Muscle layer of colon (tissue), 2 donors: ENCODE measurements around the gene DEFB129.
"Not testable (repeated sequence)": the region's sequence is repeated elsewhere in the genome, so short reads cannot be mapped to it uniquely, and the experiment has no call there.

Source experiments
- H3K27ac ChIP-seq: one replicate; pipeline ENCODE4 v1.7.0; 2013; ENCODE audit warnings: low read depth, mild to moderate bottlenecking, low read length, moderate library complexity
- H3K27me3 ChIP-seq, 2 donors: one replicate each; pipeline ENCODE4 v1.7.0; 2013; ENCODE audit warnings: low read length in 2 of 2, mild to moderate bottlenecking in 2 of 2; ENCODE audit not compliant: insufficient read depth in 2 of 2, control insufficient read depth in 1 of 2
- H3K36me3 ChIP-seq: one replicate; pipeline ENCODE4 v1.7.0; 2013; ENCODE audit warnings: mild to moderate bottlenecking, low read length; ENCODE audit not compliant: insufficient read depth
- H3K4me1 ChIP-seq: one replicate; pipeline ENCODE4 v1.7.0; 2013; ENCODE audit warnings: mild to moderate bottlenecking, low read length; ENCODE audit not compliant: insufficient read depth
- H3K4me3 ChIP-seq, 2 donors: one replicate each; pipeline ENCODE4 v1.7.0; 2013; ENCODE audit warnings: low read length in 2 of 2, low read depth in 1 of 2, mild to moderate bottlenecking in 1 of 2, moderate library complexity in 1 of 2
- H3K9ac ChIP-seq: one replicate; pipeline ENCODE4 v1.7.0; 2013; ENCODE audit warnings: low read length
- H3K9me3 ChIP-seq: one replicate; pipeline ENCODE4 v1.7.0; 2013; ENCODE audit warnings: mild to moderate bottlenecking, low read length
- donor health status: abdominal sarcoma.
- donor health status: Adenocarcinoma of cecum.

The DEFB129 gene

GRCh38 chr20:219290-220115, 7.6 kb upstream of the DEFB129 start:
- no peaks in the 10 kb centered on the region for H3K4me1 ChIP-seq
- no peak overlapping the region for H3K9ac ChIP-seq
- no peak overlapping the region for H3K4me3 ChIP-seq
- H3K27me3 ChIP-seq: peaks cover 0 to 4% of the 10 kb centered on the region in 2 donors
- H3K27ac ChIP-seq: no peak overlapping the region
- no peaks in the 10 kb centered on the region for H3K9me3 ChIP-seq
- H3K36me3 ChIP-seq: no peaks in the 10 kb centered on the region

DNA sequence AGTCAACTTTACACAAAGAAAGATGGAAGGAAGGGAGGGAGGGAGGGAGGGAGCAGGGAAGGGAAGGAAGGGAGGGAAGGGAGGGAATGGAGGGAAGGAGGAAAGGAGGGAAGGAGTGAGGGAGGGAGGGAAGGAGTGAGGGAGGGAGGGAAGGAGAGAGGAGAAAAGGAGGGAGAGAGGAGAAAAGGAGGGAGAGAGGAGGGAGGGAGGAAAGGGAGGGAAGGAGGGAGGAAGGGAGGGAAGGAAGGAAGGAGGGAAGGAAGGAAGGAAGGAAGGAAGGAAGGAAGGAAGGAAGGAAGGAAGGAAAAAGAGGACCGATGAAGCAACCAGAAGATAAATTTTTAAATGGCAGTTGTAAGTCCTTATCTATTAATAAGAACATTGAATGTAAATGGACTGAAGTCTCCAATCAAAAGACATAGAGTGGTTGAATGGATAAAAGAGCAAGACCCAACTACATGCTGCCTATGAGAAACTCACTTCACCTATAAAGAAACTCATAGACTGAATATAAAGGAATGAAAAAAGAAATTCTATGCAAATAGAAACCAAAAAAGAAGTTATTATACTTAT, 5.7 kb upstream of the DEFB129 start:
- Histone ChIP-seq H3K4me3 (no peak overlapping the region), H3K27ac (no peak overlapping the region), H3K36me3 (no peaks in the 10 kb centered on the region), H3K4me1 (no peaks in the 10 kb centered on the region), H3K9me3 (no peaks in the 10 kb centered on the region), H3K27me3 (peaks cover 0 to 4% of the 10 kb centered on the region in 2 donors), H3K9ac (no peak overlapping the region)

GRCh38 chr20:225879-226278, 1.2 kb upstream of the DEFB129 start:
- not testable (repeated sequence) for H3K36me3 ChIP-seq, H3K9me3 ChIP-seq, H3K27ac ChIP-seq, H3K27me3 ChIP-seq, H3K4me3 ChIP-seq, H3K9ac ChIP-seq, H3K4me1 ChIP-seq

- H3K27me3 ChIP-seq: no peaks in the 10 kb centered on the region
- no peak overlapping the region for H3K4me3 ChIP-seq
- no peak overlapping the region for H3K9ac ChIP-seq
- H3K4me1 ChIP-seq: no peaks in the 10 kb centered on the region
- H3K9me3 ChIP-seq: no peaks in the 10 kb centered on the region
- H3K36me3 ChIP-seq: no peaks in the 10 kb centered on the region
- no peak overlapping the region for H3K27ac ChIP-seq
Observed at GRCh38 chr20:227439-228105, 514 bp downstream of the DEFB129 start.

DNA sequence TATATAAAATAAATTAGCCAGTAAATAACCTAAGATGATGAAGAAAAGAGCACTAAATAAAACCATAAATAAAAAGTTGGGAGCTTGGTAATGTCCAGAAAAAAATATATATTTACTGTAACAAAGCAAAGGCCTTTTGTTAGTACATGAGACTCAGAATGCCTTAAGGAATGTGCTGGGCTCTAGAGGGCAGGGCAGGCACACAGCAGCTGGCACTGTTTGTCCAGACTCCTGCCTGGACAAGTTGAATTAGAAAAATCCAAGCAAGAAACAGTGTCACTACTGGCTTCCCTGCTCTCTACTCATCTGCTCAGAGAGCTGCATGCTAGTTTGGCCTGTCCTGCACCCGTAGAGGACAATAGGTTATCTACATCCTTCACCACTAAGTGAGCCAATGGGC, 8.8 kb downstream of the DEFB129 start:
- Histone ChIP-seq H3K36me3 (no peaks in the 10 kb centered on the region), H3K4me3 (no peak overlapping the region), H3K9me3 (no peaks in the 10 kb centered on the region), H3K27ac (no peak overlapping the region), H3K4me1 (no peaks in the 10 kb centered on the region), H3K9ac (no peak overlapping the region), H3K27me3 (no peaks in the 10 kb centered on the region)

- Histone ChIP-seq H3K27ac (no peak overlapping the region), H3K27me3 (no peaks in the 10 kb centered on the region), H3K9ac (no peak overlapping the region), H3K4me3 (no peak overlapping the region), H3K4me1 (no peaks in the 10 kb centered on the region), H3K9me3 (no peaks in the 10 kb centered on the region), H3K36me3 (no peaks in the 10 kb centered on the region)
Observed at GRCh38 chr20:237489-237888, 10.4 kb downstream of the DEFB129 start.

DNA sequence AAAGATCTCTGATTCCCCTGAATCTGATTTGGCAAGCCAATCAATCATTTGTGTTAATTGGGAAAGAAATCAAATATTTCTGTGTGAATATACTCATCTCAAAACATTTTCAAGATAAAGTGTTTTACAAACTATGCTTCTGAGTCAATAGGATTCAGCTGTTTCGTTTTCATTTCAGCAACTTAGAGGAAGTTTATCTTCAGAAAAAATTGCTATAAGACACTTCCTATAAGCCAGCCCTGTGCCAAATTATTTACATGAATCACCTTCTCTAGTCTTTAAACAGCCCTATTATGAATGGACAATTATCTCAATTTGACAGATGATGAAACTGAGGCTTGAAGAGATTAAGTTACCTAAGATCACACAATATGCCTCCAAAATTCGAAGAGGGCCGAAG, 10.9 kb downstream of the DEFB129 start:
- Histone ChIP-seq H3K4me3 (no peak overlapping the region), H3K9me3 (no peaks in the 10 kb centered on the region), H3K36me3 (no peaks in the 10 kb centered on the region), H3K27ac (no peak overlapping the region), H3K4me1 (no peaks in the 10 kb centered on the region), H3K9ac (no peak overlapping the region), H3K27me3 (no peaks in the 10 kb centered on the region)

DNA sequence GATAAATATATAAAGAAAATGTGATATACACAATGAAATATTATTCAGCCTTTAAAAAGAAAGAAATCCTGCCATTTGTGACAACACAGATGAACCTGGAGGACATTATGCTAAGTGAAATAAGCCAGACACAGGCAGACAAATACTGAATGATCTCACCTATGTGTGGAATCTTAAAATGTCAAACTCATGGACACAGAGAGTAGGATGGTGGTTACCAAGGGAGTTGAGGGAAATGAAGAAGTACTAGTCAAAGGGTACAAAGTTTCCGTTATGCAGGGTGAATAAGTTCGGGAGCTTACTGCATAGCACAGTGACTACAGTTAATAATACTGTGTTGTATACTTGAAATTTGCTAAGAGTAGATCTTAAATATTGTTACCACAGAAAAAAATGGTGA, 15.8 kb downstream of the DEFB129 start:
- H3K4me1 ChIP-seq: no peaks in the 10 kb centered on the region
- H3K9ac ChIP-seq: no peak overlapping the region
- no peak overlapping the region for H3K27ac ChIP-seq
- H3K4me3 ChIP-seq: no peak overlapping the region
- H3K27me3 ChIP-seq: no peaks in the 10 kb centered on the region
- H3K36me3 ChIP-seq: no peaks in the 10 kb centered on the region
- H3K9me3 ChIP-seq: no peaks in the 10 kb centered on the region

DNA sequence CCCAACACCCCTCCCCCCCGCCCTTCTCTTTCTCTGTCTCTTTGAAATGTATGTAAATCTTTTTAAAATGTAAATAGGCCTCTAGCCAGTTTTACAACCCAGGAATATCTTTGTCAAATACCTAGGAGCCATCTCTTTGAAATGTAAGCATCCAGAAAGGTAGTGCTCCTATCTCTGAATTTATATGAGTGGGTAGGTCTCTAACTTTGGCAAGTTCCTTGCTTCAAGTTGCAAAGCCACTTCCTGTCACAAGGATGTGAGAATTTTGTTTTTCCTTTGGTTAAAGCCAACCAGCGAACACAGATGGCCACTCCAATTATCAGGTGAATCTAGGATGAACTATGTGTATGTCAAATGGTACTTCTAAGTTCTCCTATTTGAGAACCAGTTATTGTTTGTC, 24.3 kb downstream of the DEFB129 start:
- Histone ChIP-seq H3K9ac (no peak overlapping the region), H3K36me3 (no peaks in the 10 kb centered on the region), H3K4me1 (no peaks in the 10 kb centered on the region), H3K9me3 (no peaks in the 10 kb centered on the region), H3K27ac (no peak overlapping the region), H3K27me3 (no peaks in the 10 kb centered on the region), H3K4me3 (no peak overlapping the region)

GRCh38 chr20:252801-253200, 25.7 kb downstream of the DEFB129 start:
- Histone ChIP-seq H3K9ac (no peak overlapping the region), H3K4me3 (no peak overlapping the region), H3K36me3 (no peaks in the 10 kb centered on the region), H3K4me1 (no peaks in the 10 kb centered on the region), H3K27ac (no peak overlapping the region), H3K27me3 (no peaks in the 10 kb centered on the region), H3K9me3 (no peaks in the 10 kb centered on the region)

DNA sequence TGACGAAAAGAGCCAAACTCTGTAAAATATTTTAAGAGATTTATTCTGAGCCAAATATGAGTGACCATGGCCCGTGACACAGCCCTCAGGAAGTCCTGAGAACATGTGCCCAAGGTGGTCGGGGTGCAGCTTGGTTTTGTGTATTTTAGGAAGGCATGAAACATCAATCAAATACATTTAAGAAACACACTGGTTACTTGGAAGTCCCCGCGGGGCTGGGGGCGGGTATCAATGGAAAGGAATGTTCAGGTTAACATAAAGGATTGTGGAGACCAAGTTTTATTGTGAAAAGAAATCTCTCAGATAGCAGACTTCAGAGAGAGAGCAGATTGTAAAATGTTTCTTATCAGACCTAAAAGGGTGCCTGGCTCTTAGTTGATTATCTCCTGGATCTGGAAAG, 26.4 kb downstream of the DEFB129 start:
- not testable (repeated sequence) for H3K4me1 ChIP-seq, H3K27ac ChIP-seq, H3K36me3 ChIP-seq, H3K9ac ChIP-seq, H3K27me3 ChIP-seq, H3K9me3 ChIP-seq, H3K4me3 ChIP-seq
